ENCODE results near the gene NLRP14. TPM values are rescaled to one million over a fixed set of nuclear protein-coding genes. Genes with fewer than 3 reads are reported as not detected.

NLRP14 gene
- total RNA-seq, 4 donors from 2014 or later: 0.09 TPM; not detected in 3

DNA sequence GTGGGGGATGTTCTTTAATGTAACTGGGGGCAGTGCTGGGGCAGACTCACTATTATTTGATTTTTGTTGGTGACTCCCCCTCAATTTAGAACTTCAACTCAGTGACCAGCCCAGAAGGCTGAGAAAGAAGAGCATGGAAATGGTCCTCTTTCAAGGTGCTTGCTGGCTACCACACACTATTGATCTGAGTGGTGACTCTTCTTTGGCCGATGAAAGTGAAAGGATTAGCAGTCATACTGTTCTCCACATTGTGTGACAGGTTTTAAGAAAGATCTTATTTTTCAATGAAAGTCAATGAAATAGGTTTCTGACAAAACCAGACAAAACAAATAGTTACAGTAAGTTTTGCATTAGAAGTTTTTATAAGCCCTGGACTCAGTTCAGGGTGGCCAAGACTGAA lies 29.9 kb downstream of the NLRP14 start:
- intact Hi-C loops (cut with DNase I): no loop called here
- DNase-seq: no peak
- no peak overlapping the region for H3K27ac ChIP-seq
- H3K27me3 ChIP-seq: no peaks in the 10 kb centered on the region
- TF ChIP-seq POLR2A (IDR thresholded peaks at IDR 0.05) (no peak), CTCF (IDR thresholded peaks at IDR 0.05) (no peak)
- H3K4me3 ChIP-seq: no peak overlapping the region
- H3K9me3 ChIP-seq: no peaks in the 10 kb centered on the region
- no peaks in the 10 kb centered on the region for H3K36me3 ChIP-seq
- no peaks in the 10 kb centered on the region for H3K4me1 ChIP-seq
- 71 to 93% methylated on average over 1 of the region's 1 CpG for WGBS, 2 donors

- H3K27ac ChIP-seq: no peak overlapping the region
- no peaks in the 10 kb centered on the region for H3K9me3 ChIP-seq
- no peaks in the 10 kb centered on the region for H3K4me1 ChIP-seq
- no peaks in the 10 kb centered on the region for H3K27me3 ChIP-seq
- intact Hi-C loops (cut with DNase I): no loop called here
- H3K36me3 ChIP-seq: no peaks in the 10 kb centered on the region
- WGBS, 2 donors: 57 to 58% methylated on average over 6 of the region's 6 CpGs
- H3K4me3 ChIP-seq: no peak overlapping the region
- TF ChIP-seq POLR2A (IDR thresholded peaks at IDR 0.05) (no peak), CTCF (IDR thresholded peaks at IDR 0.05) (no peak)
- DNase-seq: no peak
Measured at GRCh38 chr11:7056828-7057513, 36.7 kb downstream of the NLRP14 start.

- Histone ChIP-seq H3K36me3 (no peaks in the 10 kb centered on the region), H3K4me1 (no peaks in the 10 kb centered on the region), H3K27ac (no peak overlapping the region), H3K4me3 (no peak overlapping the region), H3K9me3 (no peaks in the 10 kb centered on the region), H3K27me3 (no peaks in the 10 kb centered on the region)
- 19 to 28% methylated on average over 2 of the region's 2 CpGs for WGBS, 2 donors
- intact Hi-C loops (cut with DNase I): no loop called here
- no peak for TF ChIP-seq POLR2A (IDR thresholded peaks at IDR 0.05)
- no peak for TF ChIP-seq CTCF (IDR thresholded peaks at IDR 0.05)
- no peak for DNase-seq
Measured at GRCh38 chr11:7057641-7058040, 37.4 kb downstream of the NLRP14 start.

DNA sequence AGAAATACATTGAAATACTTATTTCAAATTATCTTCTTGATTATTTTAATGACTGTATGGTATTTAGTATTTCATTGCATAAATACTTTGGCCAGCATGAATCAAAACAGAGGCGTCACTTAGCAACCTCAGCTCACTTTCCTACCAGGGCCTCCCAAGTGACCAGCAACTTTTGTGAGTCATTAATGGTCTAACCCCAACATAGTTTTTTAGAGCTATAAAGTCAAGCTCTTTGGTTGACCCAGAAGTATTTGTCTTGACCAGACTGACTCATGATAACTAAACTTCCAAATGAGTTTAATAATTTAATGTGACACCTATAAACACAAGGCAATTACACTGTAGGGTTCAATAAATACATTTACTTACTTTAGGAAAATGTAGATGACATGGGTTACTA lies 40.6 kb downstream of the NLRP14 start:
- TF ChIP-seq CTCF (IDR thresholded peaks at IDR 0.05) (no peak), POLR2A (IDR thresholded peaks at IDR 0.05) (no peak)
- no peak for DNase-seq
- no peaks in the 10 kb centered on the region for H3K4me1 ChIP-seq
- H3K36me3 ChIP-seq: no peaks in the 10 kb centered on the region
- intact Hi-C loops (cut with DNase I): no loop called here
- no peaks in the 10 kb centered on the region for H3K27me3 ChIP-seq
- H3K27ac ChIP-seq: no peak overlapping the region
- no peaks in the 10 kb centered on the region for H3K9me3 ChIP-seq
- no peak overlapping the region for H3K4me3 ChIP-seq
- WGBS, 2 donors: 57 to 77% methylated on average over 1 of the region's 1 CpG

- TF ChIP-seq POLR2A (IDR thresholded peaks at IDR 0.05) (no peak), CTCF (IDR thresholded peaks at IDR 0.05) (no peak)
- intact Hi-C loops (cut with DNase I): no loop called here
- H3K9me3 ChIP-seq: no peaks in the 10 kb centered on the region
- WGBS, 2 donors: 86 to 93% methylated on average over 2 of the region's 2 CpGs
- H3K36me3 ChIP-seq: no peaks in the 10 kb centered on the region
- H3K4me3 ChIP-seq: no peak overlapping the region
- no peak for DNase-seq
- no peak overlapping the region for H3K27ac ChIP-seq
- no peaks in the 10 kb centered on the region for H3K27me3 ChIP-seq
- no peaks in the 10 kb centered on the region for H3K4me1 ChIP-seq
Measured at GRCh38 chr11:7062534-7062933, 42.3 kb downstream of the NLRP14 start.
